ENCODE results near the gene SCIN.
"Not testable (repeated sequence)": the region's sequence is repeated elsewhere in the genome, so short reads cannot be mapped to it uniquely, and the experiment has no call there.

Gene SCIN

GRCh38 chr7:12570534-12571461, at the start of gene SCIN:
SCIN (plus strand) TSS chr7:12570720; CDS start chr7:12570787, 67 bp downstream.
- H3K27me3 ChIP-seq (ENCODE audit: insufficient read depth, low read length): peaks cover 52% of the 10 kb centered on the region
- H2AFZ ChIP-seq (ENCODE audit: low read depth, low read length): peak within 1 kb of the TSS; percentile 55
- no peaks in the 10 kb centered on the region for H3K36me3 ChIP-seq (ENCODE audit: insufficient read depth, low read length)

GRCh38 chr7:12524794-12525386, 45.6 kb upstream of the SCIN start:
- Histone ChIP-seq H3K9me3 (ENCODE audit: low read length) (no peaks in the 10 kb centered on the region), H3K27me3 (ENCODE audit: insufficient read depth, low read length) (no peaks in the 10 kb centered on the region), H2AFZ (ENCODE audit: low read depth, low read length) (peak overlapping the region; percentile 48), H3K4me3 (ENCODE audit: low read length) (no peak overlapping the region), H3K36me3 (ENCODE audit: insufficient read depth, low read length) (no peaks in the 10 kb centered on the region), H3K4me1 (ENCODE audit: insufficient read depth, low read length) (no peaks in the 10 kb centered on the region)

More at GRCh38 chr7:12570534-12571461, at the start of gene SCIN:
- peaks cover 5% of the 10 kb centered on the region for H3K4me1 ChIP-seq (ENCODE audit: insufficient read depth, low read length)
- H3K4me3 ChIP-seq (ENCODE audit: low read length): peak within 1 kb of the TSS; percentile 44
- H3K9me3 ChIP-seq (ENCODE audit: low read length): no peaks in the 10 kb centered on the region

- not testable (repeated sequence) for H3K4me3 ChIP-seq (ENCODE audit: low read length); H2AFZ ChIP-seq (ENCODE audit: low read depth, low read length); H3K4me1 ChIP-seq (ENCODE audit: insufficient read depth, low read length); H3K27me3 ChIP-seq (ENCODE audit: insufficient read depth, low read length); H3K9me3 ChIP-seq (ENCODE audit: low read length); H3K36me3 ChIP-seq (ENCODE audit: insufficient read depth, low read length)
Observed at GRCh38 chr7:12526693-12527092, 43.8 kb upstream of the SCIN start.

GRCh38 chr7:12527670-12528069, 42.9 kb upstream of the SCIN start:
- not testable (repeated sequence) for H3K27me3 ChIP-seq (ENCODE audit: insufficient read depth, low read length); H2AFZ ChIP-seq (ENCODE audit: low read depth, low read length); H3K36me3 ChIP-seq (ENCODE audit: insufficient read depth, low read length); H3K4me1 ChIP-seq (ENCODE audit: insufficient read depth, low read length); H3K4me3 ChIP-seq (ENCODE audit: low read length); H3K9me3 ChIP-seq (ENCODE audit: low read length)

GRCh38 chr7:12529971-12530710, 40.4 kb upstream of the SCIN start:
- no peaks in the 10 kb centered on the region for H3K4me1 ChIP-seq (ENCODE audit: insufficient read depth, low read length)
- no peaks in the 10 kb centered on the region for H3K36me3 ChIP-seq (ENCODE audit: insufficient read depth, low read length)
- H3K4me3 ChIP-seq (ENCODE audit: low read length): no peak overlapping the region
- no peak overlapping the region for H2AFZ ChIP-seq (ENCODE audit: low read depth, low read length)
- no peaks in the 10 kb centered on the region for H3K9me3 ChIP-seq (ENCODE audit: low read length)
- H3K27me3 ChIP-seq (ENCODE audit: insufficient read depth, low read length): no peaks in the 10 kb centered on the region

- H3K9me3 ChIP-seq (ENCODE audit: low read length): no peaks in the 10 kb centered on the region
- H3K27me3 ChIP-seq (ENCODE audit: insufficient read depth, low read length): no peaks in the 10 kb centered on the region
- H3K4me3 ChIP-seq (ENCODE audit: low read length): no peak overlapping the region
- no peaks in the 10 kb centered on the region for H3K36me3 ChIP-seq (ENCODE audit: insufficient read depth, low read length)
- no peaks in the 10 kb centered on the region for H3K4me1 ChIP-seq (ENCODE audit: insufficient read depth, low read length)
- H2AFZ ChIP-seq (ENCODE audit: low read depth, low read length): no peak overlapping the region
Observed at GRCh38 chr7:12531784-12532183, 38.7 kb upstream of the SCIN start.

- no peak overlapping the region for H2AFZ ChIP-seq (ENCODE audit: low read depth, low read length)
- no peaks in the 10 kb centered on the region for H3K9me3 ChIP-seq (ENCODE audit: low read length)
- H3K4me1 ChIP-seq (ENCODE audit: insufficient read depth, low read length): no peaks in the 10 kb centered on the region
Observed at GRCh38 chr7:12534046-12534445, 36.5 kb upstream of the SCIN start.

GRCh38 chr7:12539681-12540080, 30.8 kb upstream of the SCIN start:
- no peaks in the 10 kb centered on the region for H3K36me3 ChIP-seq (ENCODE audit: insufficient read depth, low read length)

More at GRCh38 chr7:12534046-12534445, 36.5 kb upstream of the SCIN start:
- Histone ChIP-seq H3K4me3 (ENCODE audit: low read length) (no peak overlapping the region), H3K36me3 (ENCODE audit: insufficient read depth, low read length) (no peaks in the 10 kb centered on the region), H3K27me3 (ENCODE audit: insufficient read depth, low read length) (no peaks in the 10 kb centered on the region)

GRCh38 chr7:12540850-12541249, 29.7 kb upstream of the SCIN start:
- H3K36me3 ChIP-seq (ENCODE audit: insufficient read depth, low read length): no peaks in the 10 kb centered on the region
- H3K4me1 ChIP-seq (ENCODE audit: insufficient read depth, low read length): no peaks in the 10 kb centered on the region
- no peak overlapping the region for H3K4me3 ChIP-seq (ENCODE audit: low read length)
- H2AFZ ChIP-seq (ENCODE audit: low read depth, low read length): no peak overlapping the region
- H3K9me3 ChIP-seq (ENCODE audit: low read length): no peaks in the 10 kb centered on the region
- H3K27me3 ChIP-seq (ENCODE audit: insufficient read depth, low read length): no peaks in the 10 kb centered on the region

More at GRCh38 chr7:12539681-12540080, 30.8 kb upstream of the SCIN start:
- no peak overlapping the region for H3K4me3 ChIP-seq (ENCODE audit: low read length)
- no peaks in the 10 kb centered on the region for H3K4me1 ChIP-seq (ENCODE audit: insufficient read depth, low read length)
- H3K27me3 ChIP-seq (ENCODE audit: insufficient read depth, low read length): no peaks in the 10 kb centered on the region
- no peaks in the 10 kb centered on the region for H3K9me3 ChIP-seq (ENCODE audit: low read length)
- H2AFZ ChIP-seq (ENCODE audit: low read depth, low read length): no peak overlapping the region

- Histone ChIP-seq H3K4me3 (ENCODE audit: low read length) (no peak overlapping the region), H2AFZ (ENCODE audit: low read depth, low read length) (no peak overlapping the region), H3K27me3 (ENCODE audit: insufficient read depth, low read length) (no peaks in the 10 kb centered on the region), H3K36me3 (ENCODE audit: insufficient read depth, low read length) (no peaks in the 10 kb centered on the region), H3K4me1 (ENCODE audit: insufficient read depth, low read length) (no peaks in the 10 kb centered on the region), H3K9me3 (ENCODE audit: low read length) (no peaks in the 10 kb centered on the region)
Observed at GRCh38 chr7:12543586-12543985, 26.9 kb upstream of the SCIN start.

- H3K36me3 ChIP-seq (ENCODE audit: insufficient read depth, low read length): no peaks in the 10 kb centered on the region
- no peaks in the 10 kb centered on the region for H3K9me3 ChIP-seq (ENCODE audit: low read length)
- peaks cover 2% of the 10 kb centered on the region for H3K4me1 ChIP-seq (ENCODE audit: insufficient read depth, low read length)
- H2AFZ ChIP-seq (ENCODE audit: low read depth, low read length): no peak overlapping the region
- no peaks in the 10 kb centered on the region for H3K27me3 ChIP-seq (ENCODE audit: insufficient read depth, low read length)
- H3K4me3 ChIP-seq (ENCODE audit: low read length): no peak overlapping the region
Observed at GRCh38 chr7:12549106-12549505, 21.4 kb upstream of the SCIN start.

GRCh38 chr7:12550956-12551355, 19.6 kb upstream of the SCIN start:
- Histone ChIP-seq H2AFZ (ENCODE audit: low read depth, low read length) (no peak overlapping the region), H3K9me3 (ENCODE audit: low read length) (no peaks in the 10 kb centered on the region), H3K36me3 (ENCODE audit: insufficient read depth, low read length) (no peaks in the 10 kb centered on the region), H3K27me3 (ENCODE audit: insufficient read depth, low read length) (no peaks in the 10 kb centered on the region), H3K4me3 (ENCODE audit: low read length) (no peak overlapping the region), H3K4me1 (ENCODE audit: insufficient read depth, low read length) (peaks cover 2% of the 10 kb centered on the region)

- H3K4me1 ChIP-seq (ENCODE audit: insufficient read depth, low read length): peaks cover 2% of the 10 kb centered on the region
Observed at GRCh38 chr7:12552876-12553275, 17.6 kb upstream of the SCIN start.

More at GRCh38 chr7:12552876-12553275, 17.6 kb upstream of the SCIN start:
- Histone ChIP-seq H2AFZ (ENCODE audit: low read depth, low read length) (no peak overlapping the region), H3K4me3 (ENCODE audit: low read length) (no peak overlapping the region), H3K9me3 (ENCODE audit: low read length) (peaks cover 3% of the 10 kb centered on the region), H3K36me3 (ENCODE audit: insufficient read depth, low read length) (no peaks in the 10 kb centered on the region), H3K27me3 (ENCODE audit: insufficient read depth, low read length) (no peaks in the 10 kb centered on the region)
